ENCODE data around the gene AUTS2. TPM values are rescaled to one million over a fixed set of nuclear protein-coding genes. Genes with fewer than 3 reads are reported as not detected.

Gene AUTS2
- total and polyA plus RNA-seq, 2 experiments from 2014 or later: 3.0 to 4.4 TPM

DNA sequence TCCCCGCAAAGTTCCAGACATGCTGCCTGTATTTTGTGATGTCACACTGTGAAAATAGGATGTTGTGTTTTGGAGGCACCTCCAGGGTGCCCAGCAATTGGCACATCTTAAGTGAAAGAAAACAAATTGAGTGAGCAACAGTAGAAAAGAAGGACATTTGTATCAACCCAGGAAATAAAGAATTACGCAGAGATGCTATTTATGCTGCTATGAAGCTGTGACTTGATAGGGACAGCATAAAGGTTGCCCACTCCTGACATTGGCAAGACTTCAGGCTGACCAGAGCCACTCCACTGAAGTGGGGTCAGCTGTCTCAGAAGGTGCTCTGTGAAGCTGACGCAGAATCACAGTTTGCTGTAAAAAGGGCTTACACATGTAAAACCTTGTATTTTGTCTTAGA lies 803.8 kb downstream of the AUTS2 start:
- in situ Hi-C loops (cut with MboI): no loop called here
- Histone ChIP-seq H3F3A (ENCODE audit: insufficient read depth) (no peaks in the 10 kb centered on the region), H3K4me3 (no peak overlapping the region), H3K79me2 (ENCODE audit: insufficient read depth) (no peaks in the 10 kb centered on the region), H3K4me1 (ENCODE audit: insufficient read depth) (no peaks in the 10 kb centered on the region), H2AFZ (no peak overlapping the region), H3K27me3 (replicated peaks; ENCODE audit: insufficient read depth) (no peaks in the 10 kb centered on the region), H4K20me1 (ENCODE audit: insufficient read depth) (no peaks in the 10 kb centered on the region), H3K9me2 (ENCODE audit: insufficient read depth) (no peaks in the 10 kb centered on the region), H3K9me3 (ENCODE audit: low read depth) (no peaks in the 10 kb centered on the region), H3K9ac (no peak overlapping the region), H3K36me3 (ENCODE audit: low read depth) (no peaks in the 10 kb centered on the region), H3K27ac (no peak overlapping the region), H3K4me2 (ENCODE audit: unreplicated experiment) (no peak overlapping the region)
- TF ChIP-seq EZH2 (IDR thresholded peaks at IDR 0.05; ENCODE audit: insufficient read depth, poor library complexity, severe bottlenecking): no peak
- TF ChIP-seq EZH2phosphoT487 (IDR thresholded peaks at IDR 0.05; ENCODE audit: insufficient read depth, low read depth): no peak
- no peak for DNase-seq
- WGBS, 2 experiments (ENCODE audit: low coverage in 1 of 2, low lambda C conversion rate in 2 of 2, missing lambda C conversion rate in 2 of 2): 76 to 84% methylated on average over 3 of the region's 3 CpGs

DNA sequence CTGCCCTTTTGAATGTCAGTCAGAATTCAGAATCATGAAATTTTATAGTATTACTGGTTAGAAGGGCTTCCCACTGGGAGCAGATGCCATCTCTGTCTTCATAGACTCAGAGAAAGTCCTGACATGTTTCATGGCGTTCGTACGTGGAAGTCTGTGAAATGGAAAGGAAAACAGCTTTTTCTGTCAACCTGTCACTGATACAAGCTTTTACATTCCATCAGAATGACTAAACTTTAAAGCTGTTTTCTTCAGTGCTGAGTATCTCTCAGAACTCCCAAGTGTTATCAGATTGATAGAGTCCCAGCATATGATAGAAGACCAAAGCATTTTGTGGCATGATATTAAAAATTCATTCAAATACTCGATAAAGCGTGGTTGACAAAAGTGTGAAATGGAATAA lies 807.0 kb downstream of the AUTS2 start:
- H3K4me3 ChIP-seq: no peak overlapping the region
- no peaks in the 10 kb centered on the region for H3K9me3 ChIP-seq (ENCODE audit: low read depth)
- H3F3A ChIP-seq (ENCODE audit: insufficient read depth): no peaks in the 10 kb centered on the region
- H3K9me2 ChIP-seq (ENCODE audit: insufficient read depth): no peaks in the 10 kb centered on the region
- no peaks in the 10 kb centered on the region for H3K4me1 ChIP-seq (ENCODE audit: insufficient read depth)
- H3K4me2 ChIP-seq (ENCODE audit: unreplicated experiment): no peak overlapping the region
- WGBS, 2 experiments (ENCODE audit: low coverage in 1 of 2, low lambda C conversion rate in 2 of 2, missing lambda C conversion rate in 2 of 2): 89 to 90% methylated on average over 5 of the region's 5 CpGs
- no peak for TF ChIP-seq EZH2 (IDR thresholded peaks at IDR 0.05; ENCODE audit: insufficient read depth, poor library complexity, severe bottlenecking)
- no peak for TF ChIP-seq EZH2phosphoT487 (IDR thresholded peaks at IDR 0.05; ENCODE audit: insufficient read depth, low read depth)
- H2AFZ ChIP-seq: no peak overlapping the region
- no peaks in the 10 kb centered on the region for H3K27me3 ChIP-seq (replicated peaks; ENCODE audit: insufficient read depth)
- in situ Hi-C loops (cut with MboI): no loop called here
- no peaks in the 10 kb centered on the region for H4K20me1 ChIP-seq (ENCODE audit: insufficient read depth)
- no peak overlapping the region for H3K9ac ChIP-seq
- no peaks in the 10 kb centered on the region for H3K36me3 ChIP-seq (ENCODE audit: low read depth)
- DNase-seq: no peak
- no peaks in the 10 kb centered on the region for H3K79me2 ChIP-seq (ENCODE audit: insufficient read depth)
- H3K27ac ChIP-seq: no peak overlapping the region

DNA sequence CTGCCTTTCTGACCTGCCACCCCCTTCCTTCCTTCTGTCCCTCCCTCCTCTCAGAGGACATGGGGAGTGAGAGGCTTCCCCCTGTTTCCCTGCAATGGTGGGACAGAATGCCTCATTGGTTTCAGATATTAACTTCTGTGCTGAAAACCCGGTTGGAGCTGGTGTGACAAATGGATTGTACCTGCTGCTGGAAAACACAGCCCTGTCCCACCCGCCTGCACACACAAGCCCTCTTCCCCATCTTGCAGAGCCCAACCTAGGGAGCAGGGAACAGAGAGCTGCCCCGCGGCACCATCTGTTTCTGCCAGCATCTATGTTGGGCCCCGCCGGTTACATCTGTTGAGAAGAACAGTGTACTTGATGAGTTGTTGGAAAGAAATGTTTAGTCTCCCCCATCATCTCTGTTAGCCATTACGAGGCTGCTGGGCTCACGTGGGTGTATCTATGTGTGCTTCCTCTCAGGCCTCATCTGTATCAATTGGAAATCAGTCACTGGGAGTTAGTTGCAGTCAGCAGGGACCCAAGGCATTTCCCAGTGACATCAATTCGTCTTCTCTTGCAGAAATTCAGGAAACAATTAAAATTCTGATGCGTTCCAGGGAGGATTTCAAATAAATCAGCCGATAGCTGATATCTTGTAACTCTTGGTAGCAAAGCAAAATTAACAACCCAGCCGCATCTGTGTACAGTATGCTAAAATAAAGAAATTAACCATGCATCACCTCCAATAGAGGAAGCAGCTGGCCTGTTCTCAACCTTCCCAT lies 808.1 kb downstream of the AUTS2 start:
- in situ Hi-C loops (cut with MboI): no loop called here
- H3K9ac ChIP-seq: no peak overlapping the region
- H3K9me2 ChIP-seq (ENCODE audit: insufficient read depth): no peaks in the 10 kb centered on the region
- H3K27me3 ChIP-seq (replicated peaks; ENCODE audit: insufficient read depth): no peaks in the 10 kb centered on the region
- no peak for DNase-seq
- H3K4me2 ChIP-seq (ENCODE audit: unreplicated experiment): no peak overlapping the region
- TF ChIP-seq EZH2 (IDR thresholded peaks at IDR 0.05; ENCODE audit: insufficient read depth, poor library complexity, severe bottlenecking) (no peak), EZH2phosphoT487 (IDR thresholded peaks at IDR 0.05; ENCODE audit: insufficient read depth, low read depth) (no peak)
- no peaks in the 10 kb centered on the region for H3K36me3 ChIP-seq (ENCODE audit: low read depth)
- H3F3A ChIP-seq (ENCODE audit: insufficient read depth): no peaks in the 10 kb centered on the region
- 80 to 87% methylated on average over 12 of the region's 12 CpGs for WGBS, 2 experiments (ENCODE audit: low coverage in 1 of 2, low lambda C conversion rate in 2 of 2, missing lambda C conversion rate in 2 of 2)
- H3K27ac ChIP-seq: no peak overlapping the region
- H3K79me2 ChIP-seq (ENCODE audit: insufficient read depth): no peaks in the 10 kb centered on the region
- H3K4me3 ChIP-seq: no peak overlapping the region
- no peaks in the 10 kb centered on the region for H4K20me1 ChIP-seq (ENCODE audit: insufficient read depth)
- no peaks in the 10 kb centered on the region for H3K9me3 ChIP-seq (ENCODE audit: low read depth)
- no peaks in the 10 kb centered on the region for H3K4me1 ChIP-seq (ENCODE audit: insufficient read depth)
- no peak overlapping the region for H2AFZ ChIP-seq

DNA sequence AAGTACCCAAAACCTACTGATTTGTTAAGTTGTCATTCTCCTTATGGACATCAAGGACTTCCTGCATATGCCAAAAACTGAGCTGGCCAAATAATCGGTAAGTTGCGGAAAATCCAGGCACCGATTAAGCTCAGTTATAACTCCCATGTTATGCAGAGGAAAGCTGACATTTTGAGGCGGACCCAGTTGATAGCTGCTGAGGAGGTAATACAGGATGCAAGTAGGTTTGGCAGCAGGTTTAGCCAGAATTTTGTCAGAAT lies 808.6 kb downstream of the AUTS2 start:
- in situ Hi-C loops (cut with MboI): no loop called here
- whole genome bisulfite sequencing, 2 experiments (ENCODE audit: low coverage in 1 of 2, low lambda C conversion rate in 2 of 2, missing lambda C conversion rate in 2 of 2): 73 to 74% methylated on average over 4 of the region's 4 CpGs
- no peaks in the 10 kb centered on the region for H3K4me1 ChIP-seq (ENCODE audit: insufficient read depth)
- H3K27me3 ChIP-seq (replicated peaks; ENCODE audit: insufficient read depth): no peaks in the 10 kb centered on the region
- TF ChIP-seq EZH2 (IDR thresholded peaks at IDR 0.05; ENCODE audit: insufficient read depth, poor library complexity, severe bottlenecking) (no peak), EZH2phosphoT487 (IDR thresholded peaks at IDR 0.05; ENCODE audit: insufficient read depth, low read depth) (no peak)
- no peak overlapping the region for H3K9ac ChIP-seq
- no peaks in the 10 kb centered on the region for H3K9me2 ChIP-seq (ENCODE audit: insufficient read depth)
- no peak overlapping the region for H3K27ac ChIP-seq
- H3K4me2 ChIP-seq (ENCODE audit: unreplicated experiment): no peak overlapping the region
- H3K9me3 ChIP-seq (ENCODE audit: low read depth): no peaks in the 10 kb centered on the region
- H2AFZ ChIP-seq: no peak overlapping the region
- no peaks in the 10 kb centered on the region for H3F3A ChIP-seq (ENCODE audit: insufficient read depth)
- H3K4me3 ChIP-seq: no peak overlapping the region
- no peak for DNase-seq
- H4K20me1 ChIP-seq (ENCODE audit: insufficient read depth): no peaks in the 10 kb centered on the region
- no peaks in the 10 kb centered on the region for H3K36me3 ChIP-seq (ENCODE audit: low read depth)
- H3K79me2 ChIP-seq (ENCODE audit: insufficient read depth): no peaks in the 10 kb centered on the region

DNA sequence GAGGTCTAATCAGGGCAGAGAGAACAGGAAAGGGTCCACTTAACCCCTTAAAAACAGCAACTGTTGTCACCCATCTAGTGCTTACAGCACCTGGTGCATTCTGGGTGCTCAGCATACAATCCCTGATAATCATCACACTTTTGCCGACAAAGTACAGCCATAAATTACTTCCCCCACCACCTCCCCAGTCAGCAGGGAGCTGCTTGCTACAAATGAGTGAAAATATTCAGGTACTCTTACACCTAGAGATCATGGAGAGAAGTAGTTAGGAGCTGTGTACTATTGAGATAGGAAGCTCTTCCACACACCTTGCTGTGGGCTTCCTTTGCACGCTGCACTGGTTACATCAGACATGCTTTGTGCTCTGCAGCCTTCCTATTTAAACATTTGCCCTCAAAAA lies 810.2 kb downstream of the AUTS2 start:
- Histone ChIP-seq H4K20me1 (ENCODE audit: insufficient read depth) (no peaks in the 10 kb centered on the region), H3K36me3 (ENCODE audit: low read depth) (no peaks in the 10 kb centered on the region), H3K9me3 (ENCODE audit: low read depth) (no peaks in the 10 kb centered on the region), H3F3A (ENCODE audit: insufficient read depth) (no peaks in the 10 kb centered on the region), H3K9ac (no peak overlapping the region), H3K9me2 (ENCODE audit: insufficient read depth) (no peaks in the 10 kb centered on the region), H2AFZ (no peak overlapping the region), H3K4me3 (no peak overlapping the region), H3K4me1 (ENCODE audit: insufficient read depth) (no peaks in the 10 kb centered on the region), H3K27ac (no peak overlapping the region), H3K4me2 (ENCODE audit: unreplicated experiment) (no peak overlapping the region), H3K27me3 (replicated peaks; ENCODE audit: insufficient read depth) (no peaks in the 10 kb centered on the region), H3K79me2 (ENCODE audit: insufficient read depth) (no peaks in the 10 kb centered on the region)
- TF ChIP-seq EZH2phosphoT487 (IDR thresholded peaks at IDR 0.05; ENCODE audit: insufficient read depth, low read depth): no peak
- TF ChIP-seq EZH2 (IDR thresholded peaks at IDR 0.05; ENCODE audit: insufficient read depth, poor library complexity, severe bottlenecking): no peak
- in situ Hi-C loops (cut with MboI): no loop called here
- no peak for DNase-seq
- 81 to 88% methylated on average over 2 of the region's 2 CpGs for WGBS, 2 experiments (ENCODE audit: low coverage in 1 of 2, low lambda C conversion rate in 2 of 2, missing lambda C conversion rate in 2 of 2)

Data from GM23248 (cell line).